Muscle of leg (tissue), 11 donors: ENCODE data around the gene ZRANB1. TPM values are rescaled to one million over a fixed set of nuclear protein-coding genes. Genes with fewer than 3 reads are reported as not detected.

ENCODE experiments used
- DNase-seq: peaks from one replicate; pipeline ENCODE4 v3.0.0; 2013
- H3K27ac ChIP-seq: one replicate; pipeline ENCODE4 v1.5.1; 2013; ENCODE audit warnings: mild to moderate bottlenecking, low read length, control low read depth
- H3K27me3 ChIP-seq: one replicate; pipeline ENCODE4 v1.6.1; 2013; ENCODE audit warnings: low read length; ENCODE audit not compliant: control insufficient read depth, insufficient read depth
- H3K36me3 ChIP-seq: one replicate; pipeline ENCODE4 v1.6.1; 2013; ENCODE audit warnings: low read length; ENCODE audit not compliant: control insufficient read depth, insufficient read depth
- H3K4me1 ChIP-seq: one replicate; pipeline ENCODE4 v1.6.1; 2013; ENCODE audit warnings: low read length; ENCODE audit not compliant: control insufficient read depth, insufficient read depth
- H3K4me3 ChIP-seq: one replicate; pipeline ENCODE4 v1.5.1; 2013; ENCODE audit warnings: low read length, control low read depth
- H3K9me3 ChIP-seq: replicated peaks from 2 replicates; pipeline ENCODE4 v1.6.1; 2013; ENCODE audit warnings: low read depth, low read length; ENCODE audit not compliant: control insufficient read depth
- WGBS: methylation state at CpG from one replicate; pipeline ENCODE4 v1.1.5; 2013; ENCODE audit warnings: missing lambda C conversion rate; ENCODE audit not compliant: insufficient coverage; 5-methylcytosine and 5-hydroxymethylcytosine counted together
- polyA plus RNA-seq, 8 donors: library from polyadenylated mRNA; unstranded; fragments of 120-200 nt; gene quantifications; one replicate each; pipeline versions ENCODE4 v1.2.1 to v1.2.3, GENCODE V29; 2013; ENCODE audit warnings: inconsistent platforms in 1 of 8, low replicate concordance in 1 of 8; ENCODE audit not compliant: insufficient read length in 8 of 8, insufficient read depth in 1 of 8
- total RNA-seq: library from RNA; stranded (reverse); fragments of 120-200 nt; gene quantifications from one replicate; pipeline ENCODE4 v1.2.4, GENCODE V29; 2013

Gene ZRANB1
- total and polyA plus RNA-seq, 9 donors: 15.2 to 24.7 (median 18.7) TPM

- 72% methylated on average over 7 of the region's 11 CpGs for WGBS
- Histone ChIP-seq H3K27me3 (no peaks in the 10 kb centered on the region), H3K9me3 (no peaks in the 10 kb centered on the region), H3K4me1 (no peaks in the 10 kb centered on the region), H3K27ac (no peak overlapping the region), H3K36me3 (peaks cover 10% of the 10 kb centered on the region), H3K4me3 (no peak overlapping the region)
- DNase-seq: no peak
These were observed 620 bp downstream of the ZRANB1 start for GRCh38 chr10:124942317-124943169.

- Histone ChIP-seq H3K9me3 (no peaks in the 10 kb centered on the region), H3K4me1 (no peaks in the 10 kb centered on the region), H3K27me3 (no peaks in the 10 kb centered on the region), H3K36me3 (peaks cover 10% of the 10 kb centered on the region), H3K27ac (no peak overlapping the region), H3K4me3 (no peak overlapping the region)
- WGBS: 92% methylated on average over 5 of the region's 9 CpGs
- DNase-seq: peak; percentile 42
These were observed 1.6 kb downstream of the ZRANB1 start for GRCh38 chr10:124943301-124944092.

DNA sequence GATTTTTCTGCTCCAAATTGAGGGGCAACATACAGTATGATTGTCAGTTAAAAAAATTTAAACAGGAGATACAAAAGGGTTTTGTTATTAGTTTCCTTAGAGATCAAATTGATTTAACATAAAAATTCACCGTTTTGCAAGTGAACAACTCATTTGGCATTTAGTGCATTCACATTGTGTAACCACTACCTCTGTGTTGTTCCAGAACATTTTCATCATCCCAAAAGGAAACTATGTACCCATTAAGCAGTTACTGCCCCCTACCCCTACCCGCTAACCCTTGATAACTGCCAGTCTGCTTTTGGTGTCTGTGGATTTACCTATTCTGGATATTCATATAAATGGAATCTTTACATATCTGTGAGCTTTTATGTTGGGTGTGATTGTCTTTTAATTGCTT lies 3.1 kb downstream of the ZRANB1 start:
- H3K27me3 ChIP-seq: no peaks in the 10 kb centered on the region
- no peak overlapping the region for H3K27ac ChIP-seq
- WGBS: no CpG with 5 or more reads among the region's 2 CpGs
- H3K4me3 ChIP-seq: no peak overlapping the region
- no peaks in the 10 kb centered on the region for H3K4me1 ChIP-seq
- no peaks in the 10 kb centered on the region for H3K9me3 ChIP-seq
- DNase-seq: no peak
- H3K36me3 ChIP-seq: peaks cover 10% of the 10 kb centered on the region

GRCh38 chr10:124946945-124947344 lies 5.0 kb downstream of the ZRANB1 start:
- WGBS: no CpG with 5 or more reads among the region's 2 CpGs
- Histone ChIP-seq H3K4me3 (no peak overlapping the region), H3K9me3 (no peaks in the 10 kb centered on the region), H3K36me3 (peaks cover 10% of the 10 kb centered on the region), H3K27ac (no peak overlapping the region), H3K4me1 (no peaks in the 10 kb centered on the region), H3K27me3 (no peaks in the 10 kb centered on the region)
- no peak for DNase-seq

GRCh38 chr10:124949543-124949942 lies 7.6 kb downstream of the ZRANB1 start:
- Histone ChIP-seq H3K36me3 (peaks cover 13% of the 10 kb centered on the region), H3K4me1 (no peaks in the 10 kb centered on the region), H3K4me3 (no peak overlapping the region), H3K9me3 (no peaks in the 10 kb centered on the region), H3K27ac (no peak overlapping the region), H3K27me3 (no peaks in the 10 kb centered on the region)
- WGBS: 90% methylated on average over 2 of the region's 5 CpGs
- DNase-seq: no peak

GRCh38 chr10:124952123-124952522 lies 10.2 kb downstream of the ZRANB1 start:
- Histone ChIP-seq H3K27me3 (no peaks in the 10 kb centered on the region), H3K4me1 (peaks cover 2% of the 10 kb centered on the region), H3K9me3 (no peaks in the 10 kb centered on the region), H3K27ac (no peak overlapping the region), H3K36me3 (peaks cover 5% of the 10 kb centered on the region), H3K4me3 (no peak overlapping the region)
- no peak for DNase-seq
- 90% methylated on average over 4 of the region's 6 CpGs for WGBS

DNA sequence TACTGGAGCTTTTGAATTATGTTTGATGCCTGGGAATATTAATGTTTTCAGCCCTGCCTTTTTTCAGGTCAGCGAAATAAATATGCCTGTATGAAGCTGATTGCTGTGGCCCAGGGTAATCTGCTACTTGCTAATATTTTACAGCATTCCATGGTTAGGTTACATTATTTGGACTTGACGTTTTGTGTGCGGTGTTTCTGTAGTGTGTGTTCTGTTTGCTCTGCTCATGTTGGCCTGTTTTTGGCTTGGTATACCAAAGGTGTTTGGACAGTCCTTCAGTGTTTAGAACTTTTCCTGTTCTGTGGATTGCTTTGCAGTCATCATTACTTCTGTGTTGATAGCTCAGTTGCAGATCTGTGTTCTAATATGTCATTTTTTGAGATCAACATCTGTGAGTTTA lies 11.5 kb downstream of the ZRANB1 start:
- Histone ChIP-seq H3K36me3 (peaks cover 5% of the 10 kb centered on the region), H3K4me1 (peaks cover 2% of the 10 kb centered on the region), H3K27me3 (no peaks in the 10 kb centered on the region), H3K27ac (no peak overlapping the region), H3K9me3 (no peaks in the 10 kb centered on the region), H3K4me3 (no peak overlapping the region)
- WGBS: 69% methylated on average over 2 of the region's 3 CpGs
- DNase-seq: no peak

DNA sequence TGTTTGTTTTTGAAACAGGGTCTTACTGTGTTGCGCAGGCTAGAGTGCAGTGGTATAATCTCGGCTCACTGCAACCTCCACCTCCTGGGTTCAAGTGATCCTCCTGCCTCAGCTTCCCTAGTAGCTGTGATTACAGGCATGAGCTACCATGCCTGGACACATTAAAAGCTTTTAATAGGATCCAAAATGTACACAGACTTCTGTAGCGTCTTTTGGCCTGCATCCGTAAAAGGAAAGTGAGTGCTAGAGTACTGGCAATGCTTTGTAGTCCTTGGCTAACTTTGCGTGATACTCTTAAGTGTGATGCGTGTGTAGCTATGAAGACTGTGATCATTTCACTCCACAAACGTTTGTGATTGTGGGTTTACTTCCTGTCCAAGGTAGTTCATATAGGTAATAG lies 13.3 kb downstream of the ZRANB1 start:
- 83% methylated on average over 1 of the region's 7 CpGs for WGBS
- Histone ChIP-seq H3K4me1 (peaks cover 2% of the 10 kb centered on the region), H3K36me3 (peaks cover 5% of the 10 kb centered on the region), H3K4me3 (no peak overlapping the region), H3K27ac (no peak overlapping the region), H3K27me3 (no peaks in the 10 kb centered on the region), H3K9me3 (no peaks in the 10 kb centered on the region)
- DNase-seq: peak; percentile 51

- WGBS: 73% methylated on average over 4 of the region's 10 CpGs
- Histone ChIP-seq H3K36me3 (peaks cover 5% of the 10 kb centered on the region), H3K9me3 (no peaks in the 10 kb centered on the region), H3K27me3 (no peaks in the 10 kb centered on the region), H3K4me1 (peaks cover 2% of the 10 kb centered on the region), H3K4me3 (no peak overlapping the region), H3K27ac (no peak overlapping the region)
- DNase-seq: peak; percentile 42
These were observed 13.9 kb downstream of the ZRANB1 start for GRCh38 chr10:124955868-124956267.

DNA sequence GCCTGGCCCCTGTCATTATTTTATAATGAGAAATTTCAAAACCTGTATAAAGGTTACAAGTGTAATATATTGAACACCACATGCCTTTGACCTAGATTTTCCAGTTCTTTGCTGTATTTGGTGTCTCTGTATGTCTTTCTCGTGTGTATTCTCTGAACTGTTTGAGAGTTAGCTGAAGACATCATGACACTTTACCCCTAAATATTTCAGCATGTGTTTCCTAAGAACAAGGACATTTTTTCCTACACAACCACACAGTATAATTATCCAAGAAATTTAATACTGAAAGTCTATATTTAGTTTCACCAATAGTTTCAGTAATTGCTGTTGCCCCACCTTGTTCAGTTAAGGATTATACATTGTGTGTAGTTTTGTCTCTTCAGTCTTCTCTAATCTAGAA lies 14.8 kb downstream of the ZRANB1 start:
- no peaks in the 10 kb centered on the region for H3K27me3 ChIP-seq
- no peak overlapping the region for H3K27ac ChIP-seq
- H3K36me3 ChIP-seq: peaks cover 5% of the 10 kb centered on the region
- H3K4me1 ChIP-seq: peaks cover 2% of the 10 kb centered on the region
- no peaks in the 10 kb centered on the region for H3K9me3 ChIP-seq
- DNase-seq: no peak
- no peak overlapping the region for H3K4me3 ChIP-seq
- no CpG with 5 or more reads among the region's 1 CpG for WGBS
